WTC11 (cell line): ENCODE measurements around the gene MPC1. TPM values are rescaled to one million over a fixed set of nuclear protein-coding genes. Genes with fewer than 3 reads are reported as not detected.

ENCODE experiments used
- ATAC-seq: fragments of 200-7000 bp; cut with Tn5 transposase; 2 replicates; pipeline ENCODE4 v1.10.0; 2021; ENCODE audit warnings: mild to moderate bottlenecking, moderate library complexity
- CTCF ChIA-PET: fragments of 300-600 bp; sonication (Branson Sonifier 250); formaldehyde crosslinking; loops from one replicate; lab custom pipeline; 2021; ENCODE audit warnings: antibody characterized with exemption; lab: Charles Lee
- POLR2A ChIA-PET: fragments of 350-600 bp; sonication (Branson Sonifier 250); formaldehyde crosslinking; loops from one replicate; lab custom pipeline; 2021; ENCODE audit warnings: antibody characterized with exemption; lab: Charles Lee
- DNase-seq: peaks from one replicate; pipeline ENCODE4 v3.0.0; 2021; ENCODE audit warnings: low spot score
- H3K27ac Mint-ChIP-seq: 2 replicates; pipeline ENCODE4 v1.8.0; 2021; ENCODE audit warnings: mixed read lengths
- H3K27me3 Mint-ChIP-seq: 2 replicates; pipeline ENCODE4 v1.8.0; 2021; ENCODE audit warnings: low read depth, mild to moderate bottlenecking, moderate library complexity, mixed read lengths
- H3K36me3 Mint-ChIP-seq: 2 replicates; pipeline ENCODE4 v1.8.0; 2021; ENCODE audit warnings: mixed read lengths
- H3K4me1 Mint-ChIP-seq: 2 replicates; pipeline ENCODE4 v1.8.0; 2022; ENCODE audit warnings: mixed read lengths
- H3K4me3 Mint-ChIP-seq: 2 replicates; pipeline ENCODE4 v1.8.0; 2021; ENCODE audit warnings: mild to moderate bottlenecking, moderate library complexity, mixed read lengths
- H3K9me3 Mint-ChIP-seq: 2 replicates; pipeline ENCODE4 v1.8.0; 2021; ENCODE audit warnings: mixed read lengths
- ATF2 ChIP-seq: sonication (generic); formaldehyde crosslinking; IDR thresholded peaks from 2 replicates; pipeline ENCODE4 v1.8.1; 2022; ENCODE audit warnings: low read depth, missing genetic modification reagents, borderline replicate concordance
- CBFB ChIP-seq: sonication (generic); formaldehyde crosslinking; IDR thresholded peaks from 2 replicates; pipeline ENCODE4 v1.8.1; 2022; ENCODE audit warnings: mild to moderate bottlenecking, low read depth, missing genetic modification reagents
- E2F1 ChIP-seq: sonication (generic); formaldehyde crosslinking; IDR thresholded peaks from 2 replicates; pipeline ENCODE4 v1.8.0; 2022; ENCODE audit warnings: mild to moderate bottlenecking, missing genetic modification reagents
- ESRRA ChIP-seq: sonication (generic); formaldehyde crosslinking; IDR thresholded peaks from 2 replicates; pipeline ENCODE4 v1.8.1; 2022; ENCODE audit warnings: mild to moderate bottlenecking, missing genetic modification reagents, borderline replicate concordance
- FOXJ3 ChIP-seq: sonication (generic); formaldehyde crosslinking; IDR thresholded peaks from 2 replicates; pipeline ENCODE4 v1.9.0; 2021; ENCODE audit warnings: missing genetic modification reagents, mild to moderate bottlenecking, borderline replicate concordance
- HMGA2 ChIP-seq: fragments of 250-450 bp; sonication (Bioruptor Pico); IDR thresholded peaks from 2 replicates; pipeline ENCODE4 v1.4.0; 2021; ENCODE audit warnings: mild to moderate bottlenecking, moderate library complexity
- JUN ChIP-seq: sonication (generic); formaldehyde crosslinking; IDR thresholded peaks from 2 replicates; pipeline ENCODE4 v1.8.0; 2023; ENCODE audit warnings: mild to moderate bottlenecking, missing genetic modification reagents
- NFE2L1 ChIP-seq: sonication (generic); formaldehyde crosslinking; IDR thresholded peaks from 2 replicates; pipeline ENCODE4 v1.8.1; 2023; ENCODE audit warnings: missing genetic modification reagents
- NR1H2 ChIP-seq: sonication (generic); formaldehyde crosslinking; IDR thresholded peaks from 2 replicates; pipeline ENCODE4 v1.9.0; 2021; ENCODE audit warnings: mild to moderate bottlenecking, moderate library complexity, missing genetic modification reagents
- RORB ChIP-seq: fragments of 250-450 bp; sonication (Bioruptor Pico); IDR thresholded peaks from 2 replicates; pipeline ENCODE4 v1.9.0; 2021; ENCODE audit warnings: mild to moderate bottlenecking
- TCF7 ChIP-seq: sonication (generic); formaldehyde crosslinking; IDR thresholded peaks from 2 replicates; pipeline ENCODE4 v1.8.0; 2022; ENCODE audit warnings: mild to moderate bottlenecking, low read depth, missing genetic modification reagents, moderate library complexity
- TP53 ChIP-seq: sonication (generic); formaldehyde crosslinking; IDR thresholded peaks from 2 replicates; pipeline ENCODE4 v1.8.1; 2023; ENCODE audit warnings: mild to moderate bottlenecking, missing genetic modification reagents
- USF1 ChIP-seq: sonication (generic); formaldehyde crosslinking; IDR thresholded peaks from 2 replicates; pipeline ENCODE4 v1.8.0; 2022; ENCODE audit warnings: mild to moderate bottlenecking, missing genetic modification reagents
- ZBTB21 ChIP-seq: sonication (generic); formaldehyde crosslinking; IDR thresholded peaks from 2 replicates; pipeline ENCODE4 v1.8.1; 2023; ENCODE audit warnings: mild to moderate bottlenecking, missing genetic modification reagents, borderline replicate concordance
- ZMAT4 ChIP-seq: fragments of 250-450 bp; sonication (Bioruptor Pico); IDR thresholded peaks from 2 replicates; pipeline ENCODE4 v1.9.0; 2021; ENCODE audit warnings: mild to moderate bottlenecking
- ZNF219 ChIP-seq: sonication (generic); formaldehyde crosslinking; IDR thresholded peaks from 2 replicates; pipeline ENCODE4 v1.8.0; 2023; ENCODE audit warnings: missing genetic modification reagents, mild to moderate bottlenecking, borderline replicate concordance
- ZNF396 ChIP-seq: fragments of 250-450 bp; sonication (Bioruptor Pico); IDR thresholded peaks from 2 replicates; pipeline ENCODE4 v1.8.0; 2021; ENCODE audit warnings: mild to moderate bottlenecking, moderate library complexity, borderline replicate concordance
- total RNA-seq: library from RNA; stranded (reverse); gene quantifications from 3 replicates; pipeline ENCODE4 v1.2.3, GENCODE V29; 2021
- TF ChIP-seq, protein P1 (sequence below): sonication (generic); formaldehyde crosslinking; IDR thresholded peaks from 2 replicates; pipeline ENCODE4 v1.8.0; 2022; ENCODE audit warnings: mild to moderate bottlenecking, missing genetic modification reagents
- TF ChIP-seq, protein P2 (sequence below): fragments of 200-600 bp; IDR thresholded peaks from 2 replicates; pipeline ENCODE4 v1.8.0; 2022; ENCODE audit warnings: antibody characterized with exemption

MPC1 gene
- total RNA-seq, 1 experiment from 2014 or later: 10.7 TPM

DNA sequence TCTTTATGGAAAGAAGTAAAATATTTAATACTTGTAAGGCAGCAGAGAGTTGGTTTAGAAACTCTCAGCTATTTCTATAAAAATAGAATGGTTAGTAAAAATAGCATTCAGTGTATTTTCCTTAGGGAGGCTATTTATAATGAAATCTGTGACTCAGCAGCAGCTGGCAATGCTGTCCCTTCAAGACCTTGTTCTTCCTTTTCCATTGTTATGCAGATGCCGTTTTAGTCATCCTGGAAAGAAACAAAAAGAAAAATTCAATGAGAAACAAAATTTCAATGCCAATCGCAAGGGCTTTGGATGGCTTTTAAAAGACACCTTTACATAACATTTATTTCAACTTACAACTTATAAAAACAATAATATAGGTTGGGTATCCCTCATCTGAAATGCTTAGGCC, 17.5 kb downstream of the MPC1 start:
- TF ChIP-seq CBFB: no peak
- TF ChIP-seq NFE2L1 (CRISPR knock-in tag): peak; percentile 76; the same call in 1 of the 2 replicates
- ChIA-PET CTCF (interaction anchor here (0.6 to 1.9 kb wide), 3 partner anchors 13 to 540 kb away, joined by 3 to 13 read pairs (median 3); no protein-coding TSS in a partner anchor), POLR2A (no interaction called here)
- DNase-seq (no peak), ATAC-seq (peak; percentile 38; the same call in 1 of the 2 replicates)
- Mint-ChIP-seq H3K4me1 (peaks cover 67% of the 10 kb centered on the region), H3K4me3 (peak overlapping the region; percentile 61), H3K36me3 (no peaks in the 10 kb centered on the region), H3K9me3 (no peaks in the 10 kb centered on the region), H3K27ac (peak overlapping the region; percentile 99), H3K27me3 (no peaks in the 10 kb centered on the region)

DNA sequence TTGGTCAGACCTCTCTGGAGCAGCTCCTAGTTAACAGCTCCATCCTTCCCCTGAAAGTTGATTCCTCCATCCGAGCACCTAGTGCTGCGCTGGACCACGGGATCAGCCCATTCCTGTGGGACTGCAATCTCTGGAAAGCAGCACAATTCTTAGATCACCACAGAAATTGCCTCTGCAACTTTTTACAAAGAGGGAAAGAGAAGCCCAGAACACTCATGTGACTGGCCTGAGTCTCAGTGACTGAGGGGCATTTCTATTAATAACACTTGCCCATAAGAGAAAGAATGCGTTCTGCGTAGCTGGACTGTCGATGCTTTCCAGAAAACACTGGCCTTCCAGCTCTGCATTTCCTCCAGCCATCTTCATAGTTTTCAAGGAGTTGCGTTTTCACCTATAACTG, 18.3 kb downstream of the MPC1 start:
- Mint-ChIP-seq H3K27ac (peak overlapping the region; percentile 67), H3K4me3 (peak overlapping the region; percentile 16), H3K27me3 (no peaks in the 10 kb centered on the region), H3K36me3 (no peaks in the 10 kb centered on the region), H3K4me1 (peaks cover 68% of the 10 kb centered on the region), H3K9me3 (no peaks in the 10 kb centered on the region)
- TF ChIP-seq ESRRA (CRISPR knock-in tag): no peak
- no peak for TF ChIP-seq ZNF219
- TF ChIP-seq NR1H2: no peak
- TF ChIP-seq ZBTB21 (CRISPR knock-in tag): no peak
- TF ChIP-seq ZNF396 (CRISPR knock-in tag): no peak
- TF ChIP-seq TCF7 (CRISPR knock-in tag): no peak
- TF ChIP-seq TP53 (CRISPR knock-in tag): no peak
- no peak for TF ChIP-seq HMGA2
- TF ChIP-seq RORB: no peak
- no peak for TF ChIP-seq ZMAT4 (CRISPR knock-in tag)
- no peak for TF ChIP-seq USF1
- TF ChIP-seq, protein P1, sequence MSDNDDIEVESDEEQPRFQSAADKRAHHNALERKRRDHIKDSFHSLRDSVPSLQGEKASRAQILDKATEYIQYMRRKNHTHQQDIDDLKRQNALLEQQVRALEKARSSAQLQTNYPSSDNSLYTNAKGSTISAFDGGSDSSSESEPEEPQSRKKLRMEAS (CRISPR knock-in tag): no peak
- TF ChIP-seq CBFB: no peak
- no peak for TF ChIP-seq ATF2 (CRISPR knock-in tag)
- TF ChIP-seq E2F1 (CRISPR knock-in tag): no peak
- TF ChIP-seq, protein P2, sequence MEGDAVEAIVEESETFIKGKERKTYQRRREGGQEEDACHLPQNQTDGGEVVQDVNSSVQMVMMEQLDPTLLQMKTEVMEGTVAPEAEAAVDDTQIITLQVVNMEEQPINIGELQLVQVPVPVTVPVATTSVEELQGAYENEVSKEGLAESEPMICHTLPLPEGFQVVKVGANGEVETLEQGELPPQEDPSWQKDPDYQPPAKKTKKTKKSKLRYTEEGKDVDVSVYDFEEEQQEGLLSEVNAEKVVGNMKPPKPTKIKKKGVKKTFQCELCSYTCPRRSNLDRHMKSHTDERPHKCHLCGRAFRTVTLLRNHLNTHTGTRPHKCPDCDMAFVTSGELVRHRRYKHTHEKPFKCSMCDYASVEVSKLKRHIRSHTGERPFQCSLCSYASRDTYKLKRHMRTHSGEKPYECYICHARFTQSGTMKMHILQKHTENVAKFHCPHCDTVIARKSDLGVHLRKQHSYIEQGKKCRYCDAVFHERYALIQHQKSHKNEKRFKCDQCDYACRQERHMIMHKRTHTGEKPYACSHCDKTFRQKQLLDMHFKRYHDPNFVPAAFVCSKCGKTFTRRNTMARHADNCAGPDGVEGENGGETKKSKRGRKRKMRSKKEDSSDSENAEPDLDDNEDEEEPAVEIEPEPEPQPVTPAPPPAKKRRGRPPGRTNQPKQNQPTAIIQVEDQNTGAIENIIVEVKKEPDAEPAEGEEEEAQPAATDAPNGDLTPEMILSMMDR: no peak
- no peak for TF ChIP-seq JUN (CRISPR knock-in tag)
- TF ChIP-seq FOXJ3: no peak
- ChIA-PET CTCF (interaction anchor here (1.9 kb wide), 1 partner anchor 17 kb away, joined by 13 read pairs; no protein-coding TSS in a partner anchor), POLR2A (no interaction called here)
- no peak for DNase-seq
- no peak for ATAC-seq
